GM12878 (cell line): ENCODE results near the gene UNC5CL. TPM values are rescaled to one million over a fixed set of nuclear protein-coding genes. Genes with fewer than 3 reads are reported as not detected.

ENCODE experiments used
- ATAC-seq: fragments of 200-7000 bp; cut with Tn5 transposase; 3 replicates; pipeline ENCODE4 v1.9.1; 2020; ENCODE audit warnings: mild to moderate bottlenecking, moderate library complexity
- BruUV-seq: library from RNA; stranded (reverse); fragments of 400-500 nt; replicated peaks from 2 replicates; lab custom pipeline; 2021; lab: Mats Ljungman, UMichigan
- CTCF ChIA-PET: fragments of 300-600 bp; sonication (Branson Sonifier 250); formaldehyde crosslinking; extraction: SDS; loops from one replicate; lab custom pipeline; 2021; ENCODE audit warnings: inconsistent platforms; lab: Yijun Ruan, JAX
- POLR2A ChIA-PET: fragments of 350-600 bp; formaldehyde crosslinking; extraction: SDS; loops from one replicate; lab custom pipeline; 2021; ENCODE audit warnings: inconsistent platforms; lab: Charles Lee
- RAD21 ChIA-PET: fragments of 300-600 bp; sonication (Branson Sonifier 250); formaldehyde crosslinking; loops from one replicate; lab custom pipeline; 2023; ENCODE audit warnings: antibody characterized with exemption; ENCODE audit not compliant: unreplicated experiment; lab: Charles Lee
- SMC1A ChIA-PET: fragments of 300-600 bp; sonication (Branson Sonifier 250); formaldehyde crosslinking; loops from one replicate; lab custom pipeline; 2023; ENCODE audit not compliant: unreplicated experiment, uncharacterized antibody; lab: Charles Lee
- DNase-seq: peaks from one replicate; pipeline ENCODE4 v3.0.0-alpha.2; 2011; ENCODE audit warnings: low read depth, low spot score
- FAIRE-seq: peaks from 3 replicates; lab custom pipeline; 2011; peaks lifted over from hg19 to GRCh38; lab: Jason Lieb, UNC
- H2AFZ ChIP-seq: 2 replicates; pipeline ENCODE4 v1.6.0; 2011; ENCODE audit warnings: low read depth, low read length, control low read depth; ENCODE audit not compliant: control insufficient read depth
- H3K27ac ChIP-seq: 2 replicates; pipeline ENCODE4 v1.5.1; 2011; ENCODE audit warnings: control low read depth; ENCODE audit not compliant: control insufficient read depth, insufficient read depth
- H3K27me3 ChIP-seq, 2 experiments: replicated peaks in 1 of 2; 2 replicates each; pipeline versions ENCODE4 v1.6.0 to v1.6.1; 2011; ENCODE audit warnings: low read length in 1 of 2; ENCODE audit not compliant: control insufficient read depth in 2 of 2, insufficient read depth in 2 of 2
- H3K36me3 ChIP-seq, 2 experiments: 2 replicates each; pipeline ENCODE4 v1.5.1; 2011; ENCODE audit warnings: low read length in 1 of 2; ENCODE audit not compliant: control insufficient read depth in 2 of 2, insufficient read depth in 2 of 2
- H3K4me1 ChIP-seq: 2 replicates; pipeline ENCODE4 v1.6.1; 2011; ENCODE audit warnings: mild to moderate bottlenecking, low read length, moderate library complexity, mixed read lengths; ENCODE audit not compliant: control insufficient read depth, insufficient read depth
- H3K4me2 ChIP-seq: 2 replicates; pipeline ENCODE4 v1.6.0; 2011; ENCODE audit warnings: control low read depth; ENCODE audit not compliant: control insufficient read depth, insufficient read depth
- H3K4me3 ChIP-seq: fragments of 200-600 bp; sonication (generic); 2 replicates; pipeline ENCODE4 v1.5.1; 2016
- H3K79me2 ChIP-seq: 2 replicates; pipeline ENCODE4 v1.6.0; 2011; ENCODE audit warnings: low read length; ENCODE audit not compliant: control insufficient read depth, insufficient read depth
- H3K9ac ChIP-seq: 2 replicates; pipeline ENCODE4 v1.8.0; 2011; ENCODE audit warnings: low read length, control low read depth, mixed read lengths; ENCODE audit not compliant: control insufficient read depth, insufficient read depth
- H3K9me3 ChIP-seq: replicated peaks from 3 replicates; pipeline ENCODE4 v1.5.1; 2011; ENCODE audit warnings: mild to moderate bottlenecking, low read length; ENCODE audit not compliant: control insufficient read depth, insufficient read depth
- H4K20me1 ChIP-seq: 2 replicates; pipeline ENCODE4 v1.6.0; 2011; ENCODE audit not compliant: control insufficient read depth, insufficient read depth
- ATF7 ChIP-seq: fragments of 450-650 bp; IDR thresholded peaks from 2 replicates; pipeline ENCODE4 v1.6.1; 2016; ENCODE audit warnings: low read depth, mild to moderate bottlenecking
- CBFB ChIP-seq: IDR thresholded peaks from 2 replicates; pipeline ENCODE4 v1.6.1; 2016; ENCODE audit warnings: antibody characterized with exemption, low read depth
- CHD2 ChIP-seq: IDR thresholded peaks from 2 replicates; pipeline ENCODE4 v1.6.1; 2011; ENCODE audit warnings: low read depth, low read length, improper control_type of control experiment, borderline replicate concordance
- E2F4 ChIP-seq: IDR thresholded peaks from 2 replicates; pipeline ENCODE4 v1.6.1; 2012; ENCODE audit warnings: low read depth, low read length, improper control_type of control experiment
- IKZF2 ChIP-seq, 2 experiments: fragments of 450-650 bp; IDR thresholded peaks; 2 replicates each; pipeline ENCODE4 v1.6.1; 2017; ENCODE audit warnings: mild to moderate bottlenecking in 2 of 2, moderate library complexity in 2 of 2
- IRF5 ChIP-seq: fragments of 450-650 bp; IDR thresholded peaks from 2 replicates; pipeline ENCODE4 v1.6.1; 2017; ENCODE audit warnings: borderline replicate concordance
- LARP7 ChIP-seq: fragments of 450-650 bp; IDR thresholded peaks from 2 replicates; pipeline ENCODE4 v1.6.1; 2017; ENCODE audit warnings: mild to moderate bottlenecking
- MTA3 ChIP-seq: IDR thresholded peaks from 2 replicates; pipeline ENCODE4 v1.6.1; 2012; ENCODE audit warnings: low read length, inconsistent platforms, borderline replicate concordance
- NRF1 ChIP-seq: conservative IDR thresholded peaks from 2 replicates; pipeline ENCODE4 v1.6.1; 2011; ENCODE audit warnings: mild to moderate bottlenecking, low read depth, low read length, improper control_type of control experiment
- POLR2AphosphoS2 ChIP-seq: IDR thresholded peaks from 2 replicates; pipeline ENCODE4 v1.6.1; 2011; ENCODE audit warnings: low read depth, mild to moderate bottlenecking, low read length, improper control_type of control experiment, moderate library complexity
- RAD51 ChIP-seq: fragments of 450-650 bp; IDR thresholded peaks from 2 replicates; pipeline ENCODE4 v1.6.1; 2016; ENCODE audit warnings: moderate library complexity, mild to moderate bottlenecking, inconsistent platforms
- RELA ChIP-seq: fragments of 450-650 bp; IDR thresholded peaks from 2 replicates; pipeline ENCODE4 v1.8.0; 2014; ENCODE audit warnings: borderline replicate concordance; ENCODE audit not compliant: partially characterized antibody
- USF1 ChIP-seq: IDR thresholded peaks from 2 replicates; pipeline ENCODE4 v1.6.1; 2011; ENCODE audit warnings: borderline replicate concordance, low read depth, mild to moderate bottlenecking, moderate library complexity, mixed read lengths, low read length; ENCODE audit not compliant: insufficient read depth; ENCODE audit errors: extremely low read length
- ZBTB40 ChIP-seq: fragments of 450-650 bp; IDR thresholded peaks from 2 replicates; pipeline ENCODE4 v1.6.1; 2016; ENCODE audit warnings: mild to moderate bottlenecking, moderate library complexity, borderline replicate concordance
- ZNF622 ChIP-seq: fragments of 450-650 bp; IDR thresholded peaks from 2 replicates; pipeline ENCODE4 v1.6.1; 2017; ENCODE audit warnings: mild to moderate bottlenecking, inconsistent platforms
- ZSCAN29 ChIP-seq: fragments of 450-650 bp; IDR thresholded peaks from 2 replicates; pipeline ENCODE4 v1.6.1; 2017; ENCODE audit warnings: mild to moderate bottlenecking, moderate library complexity
- ZZZ3 ChIP-seq: IDR thresholded peaks from 2 replicates; pipeline ENCODE4 v1.6.1; 2011; ENCODE audit warnings: low read depth; ENCODE audit not compliant: control insufficient read depth, insufficient read length
- WGBS: methylation state at CpG from one replicate; pipeline ENCODE4 v1.1.6; 2016; ENCODE audit warnings: low lambda C conversion rate; ENCODE audit not compliant: insufficient replicate concordance, insufficient coverage; ENCODE audit errors: missing lambda C conversion rate; 5-methylcytosine and 5-hydroxymethylcytosine counted together
- in situ Hi-C: fragments of 300-500 bp; cut with MboI; formaldehyde crosslinking; loops from 9 replicates; pipeline ENCODE4 v1.14.3; 2018; ENCODE audit warnings: mixed read lengths
- intact Hi-C: fragments of 100-400 bp; cut with micrococcal nuclease; formaldehyde crosslinking; loops from one replicate; pipeline ENCODE4 v1.14.2; 2022; ENCODE audit not compliant: unreplicated experiment
- polyA plus RNA-seq, 11 experiments: library from polyadenylated mRNA; depleted of rRNA in 4 of 11; unstranded in 6 of 11; stranded (reverse) in 5 of 11; fragments of >200 nt; fragmentation: Nextera tagmentation in 4 of 11; fragmentation: Illumina TruSeq in 1 of 11; extraction: Ambion mirVana in 4 of 11; extraction: Trizol in 1 of 11; gene quantifications; 1 replicate in 1 of 11; 2 replicates in 10 of 11; pipeline versions ENCODE4 v1.2.1 to v1.2.3, GENCODE V29; 2011 to 2016; ENCODE audit warnings: inconsistent platforms in 2 of 11, missing spikeins in 2 of 11, low read depth in 1 of 11
- total RNA-seq, 4 experiments: library from RNA; depleted of rRNA in 3 of 4; stranded (reverse); fragments of >200 nt in 3 of 4; fragmentation: Illumina TruSeq in 1 of 4; extraction: Trizol in 1 of 4; gene quantifications; 2 replicates each; pipeline versions ENCODE4 v1.2.1 to v1.2.3, GENCODE V29; 2013 to 2021

UNC5CL gene
- total and polyA plus RNA-seq, 10 of the 15 experiments (the other 5 are each of a cell fraction or from before 2014, with no cell fraction given): 0.11 to 1.2 (median 0.46) TPM; not detected in 1

- no peak for ATAC-seq
- H3K27me3 ChIP-seq: no peaks in the 10 kb centered on the region
- POLR2A ChIA-PET: interaction anchor here (0.6 kb wide), 1 partner anchor 275 kb away, joined by 5 read pairs; no protein-coding TSS in a partner anchor
- H3K9me3 ChIP-seq: no peaks in the 10 kb centered on the region
- DNase-seq: no peak
- in situ Hi-C loops (no loop called here), intact Hi-C loops (no loop called here)
- no TSS peak for BruUV-seq
- SMC1A ChIA-PET: interaction anchor here (1.9 kb wide), 1 partner anchor 11 kb away, joined by 5 read pairs; no protein-coding TSS in a partner anchor
- no peak overlapping the region for H3K4me2 ChIP-seq
- no peak overlapping the region for H3K9ac ChIP-seq
- CTCF ChIA-PET: interaction anchor here (0.7 to 1.6 kb wide), 5 partner anchors 11 to 124 kb away, joined by 3 to 7 read pairs (median 3); partner anchors contain the start of gene UNC5CL
- no peak overlapping the region for H3K4me3 ChIP-seq
- H2AFZ ChIP-seq: no peak overlapping the region
- RAD21 ChIA-PET: interaction anchor here (1.4 kb wide), 1 partner anchor 124 kb away, joined by 6 read pairs; no protein-coding TSS in a partner anchor
- no peak overlapping the region for H3K27ac ChIP-seq
- H3K79me2 ChIP-seq: no peaks in the 10 kb centered on the region
- FAIRE-seq: no peak
- H3K4me1 ChIP-seq: no peaks in the 10 kb centered on the region
- WGBS: 70% methylated on average over 2 of the region's 2 CpGs
- H4K20me1 ChIP-seq: no peaks in the 10 kb centered on the region
- no peaks in the 10 kb centered on the region; a peak in 2 of 4 replicates for H3K36me3 ChIP-seq
- TF ChIP-seq LARP7 (no peak), RELA (no peak), IKZF2 (IDR thresholded peaks at IDR 0.05) (no peak), NRF1 (no peak), ZBTB40 (no peak), E2F4 (no peak), ZNF622 (no peak), RAD51 (no peak), USF1 (no peak), ATF7 (no peak), CHD2 (no peak), IRF5 (no peak), POLR2AphosphoS2 (no peak), MTA3 (no peak), CBFB (no peak), ZZZ3 (no peak), ZSCAN29 (no peak)
These were observed 19.8 kb upstream of the UNC5CL start for GRCh38 chr6:41058783-41059181.
